ENCODE data around the gene MRPS18B.

The MRPS18B gene

GRCh38 chr6:30617565-30618269 lies at the start of gene MRPS18B:
MRPS18B (plus strand) TSS chr6:30617840; CDS start chr6:30617866, 26 bp downstream.
- peak within 1 kb of the TSS; percentile 97 for H3K27ac ChIP-seq
- TF ChIP-seq CTCF (conservative IDR thresholded peaks at IDR 0.05), result no peak

DNA sequence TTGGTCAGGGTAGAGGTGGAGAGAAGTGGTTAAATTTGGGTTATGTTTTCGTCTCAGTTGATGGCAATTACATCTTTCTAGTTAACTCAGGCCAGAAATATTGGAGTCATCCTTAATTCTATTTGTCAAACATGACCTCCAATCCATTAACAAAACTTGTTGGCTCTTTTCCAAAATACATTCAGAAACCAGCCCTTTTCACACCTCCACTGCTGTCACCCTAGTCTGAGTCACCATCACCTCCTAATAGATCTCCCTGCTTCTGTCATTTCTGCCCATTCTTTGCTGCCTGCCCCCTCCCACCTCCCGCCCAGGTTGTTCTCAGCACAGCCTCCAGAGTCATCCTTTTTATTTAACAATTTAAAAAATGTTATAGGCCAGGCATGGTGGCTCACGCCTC lies 49.4 kb upstream of the MRPS18B start:
- no peak overlapping the region for H3K27ac ChIP-seq
- no peak for TF ChIP-seq CTCF (conservative IDR thresholded peaks at IDR 0.05)

- TF ChIP-seq CTCF (conservative IDR thresholded peaks at IDR 0.05), result no peak
- H3K27ac ChIP-seq, result peak overlapping the region; percentile 87
Measured at GRCh38 chr6:30570263-30570662, 47.4 kb upstream of the MRPS18B start.

DNA sequence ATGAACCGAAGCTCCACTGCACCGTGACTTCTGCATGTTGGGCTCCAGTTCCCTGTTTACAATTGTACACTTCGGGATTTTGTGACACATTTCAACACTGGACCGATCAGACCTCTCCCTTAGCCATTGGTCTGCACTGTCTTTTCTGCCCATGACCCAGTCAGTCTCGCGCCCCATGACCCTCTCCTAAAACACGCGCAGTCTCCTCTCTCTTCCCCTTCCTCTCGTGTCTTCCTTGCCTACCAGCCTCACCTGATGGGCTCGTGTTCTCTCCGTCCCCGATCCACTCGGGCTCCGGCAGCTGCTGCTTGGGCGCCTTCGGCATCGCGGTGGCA lies 46.9 kb upstream of the MRPS18B start:
- no peak for TF ChIP-seq CTCF (conservative IDR thresholded peaks at IDR 0.05)
- peak overlapping the region; percentile 87 for H3K27ac ChIP-seq

- no peak for TF ChIP-seq CTCF (conservative IDR thresholded peaks at IDR 0.05)
- peak within 1 kb of the TSS; percentile 87 for H3K27ac ChIP-seq
Measured at GRCh38 chr6:30571075-30571761, 46.4 kb upstream of the MRPS18B start, which contains the start of gene ABCF1. ABCF1 (plus strand) TSS chr6:30571442; CDS start chr6:30571488, 46 bp downstream.

DNA sequence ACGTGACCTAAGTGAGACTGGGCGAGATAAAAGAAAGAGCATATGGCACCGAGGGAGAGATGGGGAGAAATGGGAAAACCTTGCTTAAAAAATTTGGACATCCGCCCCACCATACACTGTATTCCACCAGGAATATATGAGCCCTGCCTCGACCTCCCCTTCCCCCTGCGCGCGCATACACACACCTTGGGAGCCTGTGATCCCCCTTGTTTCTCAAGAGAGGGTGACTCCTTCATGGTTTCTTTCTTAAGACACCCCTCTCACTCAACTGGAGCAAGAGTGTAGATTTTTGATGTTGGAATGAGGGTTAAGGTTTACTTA lies 45.9 kb upstream of the MRPS18B start:
- H3K27ac ChIP-seq, result peak overlapping the region; percentile 87
- TF ChIP-seq CTCF (conservative IDR thresholded peaks at IDR 0.05), result no peak

DNA sequence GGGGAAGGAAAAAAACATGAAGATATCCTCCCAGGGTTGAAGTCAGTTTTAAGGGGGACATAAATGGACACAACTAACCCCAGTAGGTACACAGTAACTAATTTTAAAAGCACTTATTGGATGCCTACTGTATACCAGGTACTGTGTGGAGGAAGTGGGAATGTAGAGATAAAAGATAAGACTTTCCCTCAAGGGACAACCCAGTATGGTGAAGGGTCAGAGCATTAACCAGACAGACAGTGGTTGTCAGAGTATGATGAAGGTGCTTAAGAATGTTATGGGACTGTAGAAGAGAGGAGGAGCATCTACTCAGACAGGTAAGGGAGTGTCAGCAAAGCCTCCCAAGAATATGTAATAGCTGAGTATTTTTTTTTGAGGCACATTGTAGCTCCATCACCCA lies 45.5 kb upstream of the MRPS18B start:
- peak overlapping the region; percentile 87 for H3K27ac ChIP-seq
- no peak for TF ChIP-seq CTCF (conservative IDR thresholded peaks at IDR 0.05)

Data from VCaP (cell line).